A549 treated with DMSO at 1 μM for 4 hours (cell line): ENCODE measurements around the gene MITF. TPM values are rescaled to one million over a fixed set of nuclear protein-coding genes. Genes with fewer than 3 reads are reported as not detected.

Experiments used
- total RNA-seq: library from RNA; stranded (reverse); fragments of 200-300 nt; extraction: Qiagen RNA extraction; gene quantifications from 5 replicates; pipeline ENCODE4 v1.2.3, GENCODE V29; 2022; ENCODE audit warnings: low read depth

MITF gene, protein sequence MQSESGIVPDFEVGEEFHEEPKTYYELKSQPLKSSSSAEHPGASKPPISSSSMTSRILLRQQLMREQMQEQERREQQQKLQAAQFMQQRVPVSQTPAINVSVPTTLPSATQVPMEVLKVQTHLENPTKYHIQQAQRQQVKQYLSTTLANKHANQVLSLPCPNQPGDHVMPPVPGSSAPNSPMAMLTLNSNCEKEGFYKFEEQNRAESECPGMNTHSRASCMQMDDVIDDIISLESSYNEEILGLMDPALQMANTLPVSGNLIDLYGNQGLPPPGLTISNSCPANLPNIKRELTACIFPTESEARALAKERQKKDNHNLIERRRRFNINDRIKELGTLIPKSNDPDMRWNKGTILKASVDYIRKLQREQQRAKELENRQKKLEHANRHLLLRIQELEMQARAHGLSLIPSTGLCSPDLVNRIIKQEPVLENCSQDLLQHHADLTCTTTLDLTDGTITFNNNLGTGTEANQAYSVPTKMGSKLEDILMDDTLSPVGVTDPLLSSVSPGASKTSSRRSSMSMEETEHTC
- total RNA-seq = 7.2 to 12.4 TPM (median 8.5 TPM) in 5 replicates

DNA sequence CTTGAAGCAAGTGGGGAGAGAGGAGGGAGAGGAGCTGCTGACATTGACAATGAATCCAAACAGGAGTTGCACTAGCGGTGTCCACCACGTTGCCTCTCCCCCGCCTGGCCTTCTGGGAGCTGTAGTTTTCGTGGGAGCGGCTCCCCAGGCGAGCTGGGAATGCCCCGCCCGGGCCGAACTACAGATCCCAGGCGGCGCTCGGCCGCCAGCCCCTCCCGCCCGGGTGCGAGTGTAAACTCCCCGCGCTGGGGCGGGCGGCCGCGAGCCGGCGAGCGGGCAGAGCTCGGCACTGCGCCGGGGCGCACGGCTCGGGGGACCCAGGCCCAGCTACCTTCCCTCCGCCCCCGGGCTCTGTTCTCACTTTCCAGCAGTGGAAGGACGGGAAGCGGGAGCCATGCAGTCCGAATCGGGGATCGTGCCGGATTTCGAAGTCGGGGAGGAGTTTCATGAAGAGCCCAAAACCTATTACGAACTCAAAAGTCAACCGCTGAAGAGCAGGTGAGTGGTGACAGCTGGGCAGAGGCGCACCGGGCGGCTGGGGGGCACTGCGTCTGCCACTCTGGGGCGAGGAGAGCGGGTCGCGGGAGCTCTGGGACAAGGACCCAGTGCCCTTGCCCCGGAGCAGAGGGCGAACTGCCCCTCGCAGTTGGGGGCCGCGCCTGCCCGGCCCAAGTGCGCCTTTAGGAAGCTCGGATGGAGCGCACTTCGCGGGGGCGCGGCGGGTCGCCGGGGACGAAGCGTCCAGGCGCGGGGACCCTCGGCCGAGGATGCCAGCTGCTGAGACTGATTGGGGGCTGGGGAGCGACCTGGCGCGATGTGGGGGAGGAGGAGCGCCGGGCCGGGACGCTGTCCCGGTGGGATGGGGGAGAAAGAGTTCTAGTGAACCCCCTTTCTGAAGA, at the start of gene MITF:
Gene MITF, plus strand, starts transcription at position 261 of the 899 bp plus-strand sequence. Its CDS starts 134 bp downstream, at position 395.

DNA sequence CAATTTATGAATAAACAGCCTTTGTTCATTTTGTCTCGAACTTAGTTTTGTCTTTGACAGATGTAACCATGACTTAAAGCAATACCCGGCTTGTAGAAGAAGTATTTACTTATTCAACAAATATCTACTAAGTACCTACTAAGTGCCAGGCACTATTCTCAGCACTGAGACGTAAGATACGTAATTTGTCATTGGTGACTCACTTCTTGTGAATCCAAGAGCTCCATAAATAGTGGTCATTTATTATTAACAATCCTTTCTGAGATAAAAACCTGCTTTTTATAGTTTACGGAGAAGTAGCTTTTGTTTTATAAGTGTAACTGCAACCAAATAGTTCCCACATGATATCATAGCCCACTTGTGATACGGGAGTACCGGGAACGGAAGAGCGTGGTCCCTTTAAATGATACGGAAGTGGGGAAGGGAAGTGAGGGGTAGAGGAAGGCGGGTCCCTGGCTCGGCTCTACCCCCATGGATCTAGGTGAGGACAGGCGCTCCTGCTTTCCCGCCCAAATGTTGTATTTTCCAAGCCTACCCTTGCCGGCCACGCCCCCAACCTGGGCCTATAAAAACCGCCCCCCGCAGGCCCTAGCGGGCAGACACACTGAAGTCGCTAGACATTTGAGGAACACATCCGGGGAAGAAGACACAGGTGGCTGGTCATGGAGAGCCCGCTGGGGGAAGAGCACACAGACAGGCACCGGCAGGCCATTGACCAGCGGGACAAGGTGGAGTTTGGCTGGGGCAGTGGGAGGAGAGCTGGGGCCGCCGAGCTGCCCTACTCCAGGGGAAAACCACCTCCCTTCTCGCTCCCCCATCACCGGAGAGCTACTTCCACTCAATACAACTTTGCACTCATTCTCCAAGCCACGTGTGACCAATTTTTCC, 260.1 kb downstream of the MITF start, which contains the start of gene SAMMSON:
Gene SAMMSON, plus strand, starts transcription at position 594 of the 888 bp plus-strand sequence.

